ENCODE results near the gene SORT1.
"Not testable (repeated sequence)": the region's sequence is repeated elsewhere in the genome, so short reads cannot be mapped to it uniquely, and the experiment has no call there.

The SORT1 gene

GRCh38 chr1:109338608-109339007, 59.1 kb downstream of the SORT1 start:
- DNase-seq (ENCODE audit: low read depth, low spot score) = no peak

DNA sequence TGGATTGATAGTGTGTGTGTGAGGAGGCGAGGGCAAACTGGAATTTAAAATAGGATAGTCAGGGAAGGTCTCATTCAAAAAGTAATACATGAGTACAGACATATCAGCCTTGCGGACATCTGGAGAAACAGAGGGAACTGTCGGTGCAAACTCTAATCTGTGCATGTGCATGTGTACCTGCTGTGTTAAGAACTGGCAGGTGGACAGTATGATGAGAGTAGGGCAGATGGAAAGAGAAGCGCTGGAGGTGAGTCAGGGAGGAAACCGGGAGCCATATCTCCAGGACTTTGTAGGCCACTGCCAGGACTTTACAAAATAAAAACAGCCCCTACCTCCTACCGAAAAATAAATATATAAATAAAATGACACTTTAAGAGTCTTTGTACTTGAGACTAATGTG, 59.6 kb downstream of the SORT1 start:
- no peak for DNase-seq (ENCODE audit: low read depth, low spot score)

- DNase-seq (ENCODE audit: low read depth, low spot score) = no peak
These were observed 62.6 kb downstream of the SORT1 start for GRCh38 chr1:109335091-109335490.

DNA sequence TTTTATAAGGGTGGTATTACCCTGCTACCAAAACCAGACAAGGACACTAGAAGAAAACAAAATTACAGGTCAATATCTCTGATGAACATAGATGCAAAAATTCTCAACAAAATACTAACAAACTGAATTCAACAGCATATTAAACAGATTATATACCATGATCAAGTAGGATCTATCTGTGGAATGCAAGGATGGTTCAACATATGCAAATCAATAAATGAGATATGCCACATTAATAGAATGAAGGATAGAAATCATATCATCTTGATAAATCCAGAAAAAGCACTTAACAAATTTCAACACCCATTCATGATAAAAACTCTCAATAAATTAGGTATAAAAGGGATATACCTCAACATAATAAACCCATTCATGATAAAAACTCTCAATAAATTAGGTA, 66.6 kb downstream of the SORT1 start:
- DNase-seq (ENCODE audit: low read depth, low spot score) = no peak

DNA sequence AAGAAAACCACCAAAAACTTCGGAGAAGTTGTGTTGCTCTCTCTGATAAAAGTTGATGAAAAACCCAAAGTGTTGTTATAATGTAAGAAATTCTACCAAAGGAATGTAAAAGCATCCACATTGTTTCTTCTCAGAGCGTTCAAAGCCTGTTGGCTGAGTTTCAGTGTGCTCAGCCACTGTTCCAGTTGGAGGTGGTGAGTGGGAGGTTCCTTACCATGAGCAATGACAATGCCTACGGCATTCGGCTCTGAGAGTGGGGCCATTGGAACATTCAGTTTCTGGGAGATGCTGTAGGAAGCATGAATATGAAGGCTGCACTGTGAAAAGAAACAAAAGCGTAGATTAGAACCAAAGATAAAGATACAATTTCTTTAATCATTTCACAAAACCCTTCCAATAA, 70.4 kb downstream of the SORT1 start:
- no peak for DNase-seq (ENCODE audit: low read depth, low spot score)

DNA sequence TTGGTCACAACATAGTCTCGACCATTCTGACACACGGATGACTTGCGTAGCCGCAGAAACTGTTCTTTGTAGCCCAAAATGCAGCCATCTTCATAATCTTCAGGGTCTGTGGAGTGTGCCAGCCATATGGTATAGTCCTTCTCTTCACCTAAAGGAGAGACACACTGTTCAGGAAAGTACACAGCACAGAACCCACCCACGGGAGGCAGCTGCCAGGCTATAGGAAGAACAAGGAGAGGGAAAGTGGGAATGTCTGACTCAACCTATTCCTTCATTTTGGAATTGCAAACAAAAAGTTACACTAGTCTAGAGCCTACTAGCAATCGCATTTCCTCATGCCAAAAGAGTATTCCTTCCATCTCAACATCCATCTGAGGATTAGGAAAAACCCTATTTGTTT, 74.7 kb downstream of the SORT1 start:
- no peak for DNase-seq (ENCODE audit: low read depth, low spot score)

DNA sequence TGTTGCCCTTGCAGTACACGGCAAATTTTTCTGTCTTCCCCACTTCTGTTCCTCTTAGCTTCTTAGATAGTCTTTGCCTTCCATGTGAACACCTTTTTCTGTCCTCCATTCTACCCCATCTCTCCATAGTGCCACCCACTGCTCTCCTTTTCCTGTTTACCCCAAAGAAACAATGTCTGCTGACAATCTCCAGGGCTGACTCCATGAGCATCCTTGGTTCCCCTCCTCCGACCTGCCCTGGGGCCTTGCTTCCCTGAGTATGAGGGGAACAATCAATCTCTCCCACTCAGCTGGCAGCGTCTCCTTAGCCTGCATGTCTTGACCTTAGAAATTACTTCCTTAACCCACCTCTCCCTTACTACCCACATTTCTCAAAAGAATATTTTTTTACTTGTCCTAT, 78.6 kb downstream of the SORT1 start:
- DNase-seq (ENCODE audit: low read depth, low spot score) = no peak

DNA sequence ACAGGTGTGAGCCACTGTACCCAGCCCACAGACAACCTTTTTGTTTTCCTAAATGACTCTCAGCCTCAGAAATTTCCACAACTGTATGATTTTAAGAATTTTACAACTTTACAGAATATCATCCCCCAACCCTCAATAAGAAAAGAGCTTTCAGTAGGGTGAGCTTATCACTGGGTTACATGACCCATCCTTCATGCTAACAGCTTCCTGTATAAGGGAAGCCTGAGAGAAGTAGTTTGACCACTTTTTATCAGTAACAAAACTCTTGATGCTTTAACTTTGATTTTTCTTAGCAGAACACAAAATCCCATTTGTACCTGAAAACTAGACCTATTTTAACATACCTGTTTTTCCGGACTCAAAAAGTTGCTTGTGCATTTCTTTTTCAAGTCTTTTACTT, 81.2 kb downstream of the SORT1 start:
- no peak for DNase-seq (ENCODE audit: low read depth, low spot score)

DNA sequence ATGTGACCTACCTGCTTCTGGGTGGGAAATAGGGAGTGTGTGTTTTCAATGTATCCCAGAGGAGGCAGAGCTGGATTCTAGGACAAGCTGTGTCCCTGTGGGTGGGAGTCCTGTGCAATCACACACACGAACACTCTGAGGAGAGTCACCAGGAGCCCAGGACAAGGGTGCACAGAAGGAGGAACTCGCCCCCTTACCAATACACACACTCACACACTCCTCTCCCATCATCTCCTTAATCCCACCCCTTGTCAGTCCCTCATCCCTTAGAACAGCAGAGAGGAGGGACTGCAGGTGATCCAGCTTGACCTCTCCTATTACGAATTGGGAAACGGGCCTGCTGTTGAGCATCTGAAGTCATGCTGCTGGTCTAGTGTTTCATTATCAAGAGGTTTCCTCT, 82.4 kb downstream of the SORT1 start:
- DNase-seq (ENCODE audit: low read depth, low spot score) = no peak

- DNase-seq (ENCODE audit: low read depth, low spot score) = no peak
These were observed 82.9 kb downstream of the SORT1 start for GRCh38 chr1:109314795-109315194.

GRCh38 chr1:109312978-109313775, 84.5 kb downstream of the SORT1 start:
- no peak for DNase-seq (ENCODE audit: low read depth, low spot score)

- no peak for DNase-seq (ENCODE audit: low read depth, low spot score)
These were observed 85.5 kb downstream of the SORT1 start for GRCh38 chr1:109312246-109312645.

- no peak for DNase-seq (ENCODE audit: low read depth, low spot score)
These were observed 88.4 kb downstream of the SORT1 start for GRCh38 chr1:109309347-109309746.

DNA sequence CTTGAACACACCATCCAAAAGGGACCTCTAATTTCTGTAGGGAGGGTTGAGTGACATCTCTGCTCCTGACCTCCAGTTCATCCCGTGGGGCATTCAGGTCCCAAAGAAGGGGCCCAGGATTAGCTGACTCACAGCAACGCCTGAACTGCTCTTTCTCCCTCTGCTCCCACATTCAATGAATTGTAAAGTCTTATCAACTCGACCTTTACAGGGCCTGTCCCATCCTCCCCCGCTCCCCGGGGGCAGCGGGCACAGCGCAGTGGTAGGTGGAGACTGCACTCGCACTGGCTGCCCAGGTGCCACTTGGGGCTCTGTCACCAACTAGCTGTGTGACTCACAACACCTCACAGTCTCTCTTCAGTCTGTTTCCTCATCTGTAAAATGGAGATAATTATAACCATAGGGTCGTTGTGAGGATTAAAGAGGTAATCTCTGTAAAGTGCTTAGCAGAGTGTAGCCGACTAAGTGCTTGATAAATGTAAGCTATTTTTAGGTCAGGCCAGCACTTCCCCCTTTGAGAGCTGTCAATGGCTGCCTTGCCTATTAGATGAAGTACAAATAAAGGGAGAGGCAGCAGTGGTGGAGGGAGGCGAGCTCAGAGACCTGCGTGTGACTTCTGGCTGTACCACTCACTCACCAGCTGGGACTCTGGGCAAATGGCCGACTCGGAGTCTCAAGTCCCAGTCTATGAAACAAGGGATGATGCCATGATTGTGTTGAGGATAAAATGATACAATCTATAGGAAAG, 90.3 kb downstream of the SORT1 start:
- no peak for DNase-seq (ENCODE audit: low read depth, low spot score)

DNA sequence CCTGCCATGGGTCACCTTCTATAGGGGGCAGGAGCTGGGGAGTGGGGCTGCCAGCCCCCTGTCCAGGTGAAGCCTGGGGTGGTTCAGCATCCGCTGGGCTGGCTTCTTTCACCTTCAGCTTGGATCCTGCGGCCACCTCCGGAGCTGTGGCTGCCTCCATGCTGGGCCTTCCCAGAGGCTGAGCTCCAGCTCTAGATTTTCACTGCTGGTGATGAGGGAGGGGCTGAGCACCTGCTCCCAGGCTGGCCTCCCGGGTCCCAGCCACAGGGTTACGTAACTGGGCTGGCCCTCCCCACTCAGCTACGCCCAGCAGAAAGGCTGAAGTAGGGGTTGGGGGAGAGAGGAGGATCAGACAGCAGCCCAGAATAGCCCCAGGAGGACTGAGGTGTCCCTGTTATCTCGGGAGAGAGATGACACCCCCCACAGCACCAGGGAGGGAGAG, 90.9 kb downstream of the SORT1 start, which contains the start of gene MYBPHL:
TSS of gene MYBPHL (minus strand) at position 180 of the 442 bp plus-strand sequence. CDS start at position 160, 20 bp downstream.
- no peak for DNase-seq (ENCODE audit: low read depth, low spot score)

DNA sequence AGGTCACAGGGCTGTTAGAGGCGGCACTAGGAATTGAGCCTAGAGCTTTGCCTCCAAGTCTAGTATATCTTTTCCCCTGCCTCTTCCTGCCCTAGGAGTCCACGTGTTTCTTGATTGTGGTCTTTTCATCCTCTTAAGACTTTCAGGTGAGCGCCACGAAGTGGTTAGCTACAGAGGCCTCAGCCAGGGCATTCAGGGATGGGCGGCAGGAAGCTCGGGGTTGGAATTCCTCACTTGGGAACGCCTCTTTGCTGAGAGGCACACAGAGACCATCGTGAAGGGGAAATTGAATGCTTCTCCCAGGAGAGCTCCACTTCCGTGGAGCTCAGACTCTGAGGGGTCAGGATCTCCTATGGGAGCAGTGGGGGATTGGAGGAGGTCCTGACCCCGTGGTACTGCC, 91.7 kb downstream of the SORT1 start:
- not testable (repeated sequence) for DNase-seq (ENCODE audit: low read depth, low spot score)

DNA sequence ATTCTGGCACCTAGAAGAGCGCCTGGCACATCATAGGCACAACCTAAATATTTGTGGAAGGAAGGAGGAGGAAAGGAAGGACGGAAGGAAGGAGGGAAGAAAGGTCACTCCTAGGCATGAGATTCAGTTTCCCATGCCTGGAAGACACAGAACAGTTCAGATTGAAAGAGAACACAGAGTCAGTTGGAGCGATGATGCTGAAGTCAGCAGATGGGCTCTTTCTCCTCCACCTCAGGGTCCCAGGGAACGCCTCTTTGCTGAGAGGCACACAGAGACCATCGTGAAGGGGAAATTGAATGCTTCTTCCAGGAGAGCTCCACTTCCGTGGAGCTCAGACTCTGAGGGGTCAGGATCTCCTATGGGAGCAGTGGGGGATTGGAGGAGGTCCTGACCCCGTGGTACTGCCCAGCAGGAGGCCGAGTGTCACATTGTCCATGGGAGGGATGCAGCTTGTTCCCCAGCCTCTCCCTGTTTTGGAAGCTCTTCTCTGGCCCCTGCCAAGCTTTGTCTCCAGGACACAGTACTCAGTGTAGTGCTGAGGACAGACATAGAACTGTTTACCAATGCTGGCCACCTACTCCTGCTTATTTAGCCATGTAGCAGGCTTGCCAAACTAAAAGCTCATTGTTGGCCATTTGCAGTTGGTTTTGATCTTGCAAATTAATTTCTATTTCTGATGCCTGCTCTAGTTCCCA, 93.3 kb downstream of the SORT1 start:
- no peak for DNase-seq (ENCODE audit: low read depth, low spot score)

- no peak for DNase-seq (ENCODE audit: low read depth, low spot score)
These were observed 95.8 kb downstream of the SORT1 start for GRCh38 chr1:109301874-109302273.

DNA sequence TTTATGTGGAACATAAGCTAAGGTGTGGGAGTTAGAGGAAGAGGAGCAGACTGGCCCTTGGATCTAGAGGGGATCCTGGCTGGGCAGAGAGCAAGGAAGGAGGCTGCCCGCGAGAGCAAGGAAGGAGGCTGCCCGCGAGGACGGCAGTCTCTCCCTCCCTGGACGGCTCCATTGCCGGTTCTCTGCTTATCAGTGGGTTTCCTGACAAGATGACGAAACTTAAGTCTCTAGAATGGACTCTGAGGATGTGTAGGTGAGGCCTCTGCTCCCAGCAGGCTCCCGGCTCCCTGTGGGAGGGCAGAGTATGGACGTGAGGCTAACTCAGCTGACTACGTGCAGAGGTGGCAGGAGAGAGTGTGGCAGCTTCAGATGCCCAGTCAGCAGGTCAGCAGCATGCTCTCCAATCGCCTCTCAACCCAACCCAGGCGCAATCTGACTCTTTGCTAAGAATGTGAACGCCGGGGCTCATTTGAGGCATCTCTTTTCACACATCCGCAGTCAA, 97.0 kb downstream of the SORT1 start:
- no peak for DNase-seq (ENCODE audit: low read depth, low spot score)

- DNase-seq (ENCODE audit: low read depth, low spot score) = no peak
These were observed 98.0 kb downstream of the SORT1 start for GRCh38 chr1:109299558-109300343.

Measured in activated CD4-positive, CD25-positive, alpha-beta regulatory T cell treated with anti-CD3 and anti-CD28 coated beads, Interleukin-2, amount 50 U/mL, for 16 hours (primary cell).